ENCODE data around the gene TFCP2L1. TPM values are rescaled to one million over a fixed set of nuclear protein-coding genes. Genes with fewer than 3 reads are reported as not detected.

The TFCP2L1 gene
- total and polyA plus RNA-seq, 2 of the 4 experiments (the other 2 are of a cell fraction), result not detected

DNA sequence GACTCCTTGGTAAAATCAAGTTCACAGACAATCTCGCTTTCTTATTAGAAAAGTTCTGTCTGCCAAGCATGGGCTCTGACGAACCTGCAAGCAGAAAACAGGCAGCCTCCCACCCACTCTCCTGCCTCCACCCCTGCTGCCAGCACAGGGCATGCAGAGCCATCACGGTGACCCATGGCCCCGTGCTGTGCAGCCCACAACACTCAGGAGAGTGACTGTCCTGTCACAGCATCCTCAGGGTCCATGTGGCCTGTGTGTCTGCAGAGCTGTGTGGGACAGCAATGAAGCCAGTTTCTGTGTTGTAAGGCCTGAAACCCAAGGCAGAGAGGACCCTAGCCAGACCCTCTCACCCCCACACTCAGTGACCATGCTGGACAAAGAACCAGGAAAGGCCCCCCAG is 46.2 kb downstream of the TFCP2L1 start:
- in situ Hi-C loops (cut with MboI; ENCODE audit: low sequenced_read_pairs), result no loop called here
- POLR2A ChIA-PET (ENCODE audit: unreplicated experiment), result no interaction called here

More for the DNA sequence above, 46.2 kb downstream of the TFCP2L1 start:
- Histone ChIP-seq H3K27ac (ENCODE audit: insufficient read depth, low read length) (no peak overlapping the region), H3K4me3 (ENCODE audit: insufficient read depth, low read depth, low read length) (no peak overlapping the region), H3K27me3 (ENCODE audit: control insufficient read depth, insufficient read depth, low read length) (peaks cover 54% of the 10 kb centered on the region), H3K4me2 (ENCODE audit: low read depth, low read length) (no peak overlapping the region), H4K20me1 (ENCODE audit: insufficient read depth, low read length) (no peaks in the 10 kb centered on the region), H2BK120ac (ENCODE audit: low read depth, low read length) (no peak overlapping the region), H3K4me1 (ENCODE audit: control insufficient read depth, insufficient read depth, low read length) (no peaks in the 10 kb centered on the region), H2AK9ac (replicated peaks; ENCODE audit: low read depth, low read length, poor library complexity) (no peak overlapping the region), H3K56ac (ENCODE audit: extremely low read depth, insufficient read depth, low read length) (no peak overlapping the region), H3K18ac (ENCODE audit: low read depth, low read length) (no peak overlapping the region), H3K4ac (ENCODE audit: low read depth, low read length) (no peak overlapping the region), H2BK15ac (ENCODE audit: low read depth, low read length) (no peak overlapping the region), H3K23ac (ENCODE audit: low read depth, low read length) (no peak overlapping the region), H2BK5ac (ENCODE audit: low read depth, low read length, poor library complexity, severe bottlenecking) (no peak overlapping the region), H2AFZ (replicated peaks; ENCODE audit: low read length, poor library complexity) (no peak overlapping the region), H3K14ac (replicated peaks; ENCODE audit: low read depth, low read length) (no peak overlapping the region), H3K79me1 (ENCODE audit: low read depth in 1 of 2, low read length in 2 of 2) (no peaks in the 10 kb centered on the region), H2BK20ac (ENCODE audit: low read depth, low read length) (no peak overlapping the region), H4K8ac (ENCODE audit: low read depth in 2 of 2, low read length in 2 of 2) (no peak overlapping the region), H3K9me3 (ENCODE audit: control insufficient read depth, insufficient read depth, low read length) (no peaks in the 10 kb centered on the region), H3K9me1 (ENCODE audit: insufficient read depth, low read length) (no peaks in the 10 kb centered on the region), H2AK5ac (ENCODE audit: low read depth, low read length) (no peak overlapping the region), H3K9ac (ENCODE audit: low read depth, low read length) (no peak overlapping the region), H3K36me3 (ENCODE audit: control insufficient read depth, insufficient read depth, low read length) (no peaks in the 10 kb centered on the region), H4K5ac (ENCODE audit: low read depth, low read length) (no peak overlapping the region), H4K91ac (ENCODE audit: insufficient read depth, low read depth, low read length) (no peak overlapping the region)
- CTCF ChIA-PET, result no interaction called here
- dilution Hi-C loops (cut with HindIII; ENCODE audit: low sequenced_read_pairs, unreplicated experiment), result no loop called here
- intact Hi-C loops (cut with micrococcal nuclease), result no loop called here
- BruUV-seq (replicated peaks), result no TSS peak
- ATAC-seq (ENCODE audit: low read depth) (no peak), DNase-seq (no peak)
- TF ChIP-seq SMC3 (IDR thresholded peaks at IDR 0.05; ENCODE audit: low read depth, low read length) (no peak), RFX5 (IDR thresholded peaks at IDR 0.05; ENCODE audit: low read depth, low read length) (no peak)
- TF ChIP-seq, protein P1, sequence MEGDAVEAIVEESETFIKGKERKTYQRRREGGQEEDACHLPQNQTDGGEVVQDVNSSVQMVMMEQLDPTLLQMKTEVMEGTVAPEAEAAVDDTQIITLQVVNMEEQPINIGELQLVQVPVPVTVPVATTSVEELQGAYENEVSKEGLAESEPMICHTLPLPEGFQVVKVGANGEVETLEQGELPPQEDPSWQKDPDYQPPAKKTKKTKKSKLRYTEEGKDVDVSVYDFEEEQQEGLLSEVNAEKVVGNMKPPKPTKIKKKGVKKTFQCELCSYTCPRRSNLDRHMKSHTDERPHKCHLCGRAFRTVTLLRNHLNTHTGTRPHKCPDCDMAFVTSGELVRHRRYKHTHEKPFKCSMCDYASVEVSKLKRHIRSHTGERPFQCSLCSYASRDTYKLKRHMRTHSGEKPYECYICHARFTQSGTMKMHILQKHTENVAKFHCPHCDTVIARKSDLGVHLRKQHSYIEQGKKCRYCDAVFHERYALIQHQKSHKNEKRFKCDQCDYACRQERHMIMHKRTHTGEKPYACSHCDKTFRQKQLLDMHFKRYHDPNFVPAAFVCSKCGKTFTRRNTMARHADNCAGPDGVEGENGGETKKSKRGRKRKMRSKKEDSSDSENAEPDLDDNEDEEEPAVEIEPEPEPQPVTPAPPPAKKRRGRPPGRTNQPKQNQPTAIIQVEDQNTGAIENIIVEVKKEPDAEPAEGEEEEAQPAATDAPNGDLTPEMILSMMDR (conservative IDR thresholded peaks at IDR 0.05; ENCODE audit: low read depth, low read length), result no peak
- 30% methylated on average over 2 of the region's 4 CpGs; no CpG with 5 or more reads in 1 of the 2 experiments for WGBS, 2 experiments (ENCODE audit: extremely low coverage in 2 of 2, insufficient read length in 1 of 2)
